ENCODE data around the gene CALU. TPM values are rescaled to one million over a fixed set of nuclear protein-coding genes. Genes with fewer than 3 reads are reported as not detected.

CALU gene
- total and polyA plus RNA-seq, 2 experiments from 2014 or later: 136 to 179 TPM

- Histone ChIP-seq H3F3A (replicated peaks; ENCODE audit: low read depth) (0 out of 2 replicates have a peak, but pooled peaks cover 3% of the 10 kb centered on the region), H3K27ac (ENCODE audit: low read depth) (no peak overlapping the region), H3K9me2 (ENCODE audit: insufficient read depth) (no peaks in the 10 kb centered on the region), H3K79me2 (replicated peaks; ENCODE audit: insufficient read depth) (no peaks in the 10 kb centered on the region), H3K27me3 (ENCODE audit: insufficient read depth) (no peaks in the 10 kb centered on the region), H3K4me1 (ENCODE audit: insufficient read depth) (no peaks in the 10 kb centered on the region), H3K4me3 (no peak overlapping the region), H4K20me1 (replicated peaks; ENCODE audit: insufficient read depth) (no peaks in the 10 kb centered on the region), H3K4me2 (no peak overlapping the region), H2AFZ (no peak overlapping the region), H3K36me3 (ENCODE audit: insufficient read depth) (no peaks in the 10 kb centered on the region)
- H3K27me3 Mint-ChIP-seq (ENCODE audit: insufficient read depth, low read depth, poor library complexity): peaks cover 11% of the 10 kb centered on the region
- peaks cover 12% of the 10 kb centered on the region for H3K4me1 Mint-ChIP-seq
- DNase-seq (ENCODE audit: low spot score) (no peak), ATAC-seq (no peak)
- H3K9me3 Mint-ChIP-seq: peaks cover 27% of the 10 kb centered on the region
- H3K27ac Mint-ChIP-seq: no peak overlapping the region
- H3K36me3 Mint-ChIP-seq (ENCODE audit: low read depth): peaks cover 12% of the 10 kb centered on the region; the same call in 1 of the 3 replicates
- no peak for TF ChIP-seq EZH2 (IDR thresholded peaks at IDR 0.05; ENCODE audit: low read depth, unreplicated experiment)
- no peak for TF ChIP-seq CTCF (conservative IDR thresholded peaks at IDR 0.05; ENCODE audit: low read depth in 2 of 2)
- no peak for TF ChIP-seq ZNF331 (CRISPR knock-in tag; IDR thresholded peaks at IDR 0.05; ENCODE audit: low read depth)
- TF ChIP-seq POLR2AphosphoS5 (IDR thresholded peaks at IDR 0.05; ENCODE audit: low read depth): no peak
- TF ChIP-seq REST (IDR thresholded peaks at IDR 0.05; ENCODE audit: unreplicated experiment): peak; percentile 29
- H3K4me3 Mint-ChIP-seq: no peak overlapping the region
Measured at GRCh38 chr7:128778946-128779345, 39.8 kb downstream of the CALU start.

GRCh38 chr7:128781126-128781525 is 42.0 kb downstream of the CALU start:
- Histone ChIP-seq H3K4me3 (no peak overlapping the region), H3K4me2 (no peak overlapping the region), H3F3A (replicated peaks; ENCODE audit: low read depth) (0 out of 2 replicates have a peak, but pooled peaks cover 3% of the 10 kb centered on the region), H3K9me2 (ENCODE audit: insufficient read depth) (no peaks in the 10 kb centered on the region), H3K4me1 (ENCODE audit: insufficient read depth) (no peaks in the 10 kb centered on the region), H3K27ac (ENCODE audit: low read depth) (no peak overlapping the region), H3K27me3 (ENCODE audit: insufficient read depth) (no peaks in the 10 kb centered on the region), H3K79me2 (replicated peaks; ENCODE audit: insufficient read depth) (no peaks in the 10 kb centered on the region), H2AFZ (no peak overlapping the region), H4K20me1 (replicated peaks; ENCODE audit: insufficient read depth) (no peaks in the 10 kb centered on the region), H3K36me3 (ENCODE audit: insufficient read depth) (no peaks in the 10 kb centered on the region)
- H3K4me3 Mint-ChIP-seq: no peak overlapping the region
- peaks cover 12% of the 10 kb centered on the region for H3K4me1 Mint-ChIP-seq
- H3K27ac Mint-ChIP-seq: no peak overlapping the region
- DNase-seq (ENCODE audit: low spot score) (no peak), ATAC-seq (no peak)
- peaks cover 11% of the 10 kb centered on the region for H3K27me3 Mint-ChIP-seq (ENCODE audit: insufficient read depth, low read depth, poor library complexity)
- H3K36me3 Mint-ChIP-seq (ENCODE audit: low read depth): peaks cover 7% of the 10 kb centered on the region; the same call in 1 of the 3 replicates
- H3K9me3 Mint-ChIP-seq: peaks cover 27% of the 10 kb centered on the region
- TF ChIP-seq POLR2AphosphoS5 (IDR thresholded peaks at IDR 0.05; ENCODE audit: low read depth) (no peak), REST (IDR thresholded peaks at IDR 0.05; ENCODE audit: unreplicated experiment) (no peak), CREB1 (CRISPR knock-in tag; IDR thresholded peaks at IDR 0.05; ENCODE audit: low read depth) (no peak), JUNB (IDR thresholded peaks at IDR 0.05; ENCODE audit: unreplicated experiment) (no peak), EZH2 (IDR thresholded peaks at IDR 0.05; ENCODE audit: low read depth, unreplicated experiment) (no peak), ETS1 (IDR thresholded peaks at IDR 0.05) (no peak), NANOG (IDR thresholded peaks at IDR 0.05; ENCODE audit: borderline replicate concordance) (no peak)

All from GM23338 (cell line).